ENCODE measurements around the gene RETREG1. TPM values are rescaled to one million over a fixed set of nuclear protein-coding genes. Genes with fewer than 3 reads are reported as not detected.

RETREG1 gene
- total RNA-seq, 1 donor from 2014 or later: 11.6 TPM

DNA sequence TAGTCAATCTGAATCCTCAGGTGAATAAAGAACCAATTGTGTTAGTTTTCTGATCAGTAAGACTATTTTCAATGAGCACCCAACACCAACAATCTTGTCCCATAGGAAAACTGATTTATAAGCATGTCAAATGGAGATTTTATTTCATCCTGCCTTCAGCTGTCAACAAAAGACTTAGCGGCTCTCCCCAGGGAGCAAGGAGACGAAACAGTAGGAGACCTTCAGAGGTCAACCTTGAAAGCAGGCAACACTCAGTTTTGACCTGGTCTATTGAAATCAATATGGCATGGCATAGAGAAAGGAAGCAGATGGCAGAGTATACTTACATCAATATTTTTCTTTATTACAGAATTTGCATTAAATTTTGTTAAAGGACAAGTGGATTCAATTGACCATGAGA, 185.3 kb downstream of the RETREG1 start:
- Mint-ChIP-seq H3K27me3 (peaks cover 51% of the 10 kb centered on the region), H3K9me3 (no peaks in the 10 kb centered on the region), H3K4me3 (no peak overlapping the region), H3K36me3 (no peaks in the 10 kb centered on the region), H3K27ac (no peak overlapping the region), H3K4me1 (ENCODE audit: unreplicated experiment) (no peaks in the 10 kb centered on the region)
- no peak for DNase-seq (ENCODE audit: extremely low spot score, unreplicated experiment)
- TF ChIP-seq, protein P1, sequence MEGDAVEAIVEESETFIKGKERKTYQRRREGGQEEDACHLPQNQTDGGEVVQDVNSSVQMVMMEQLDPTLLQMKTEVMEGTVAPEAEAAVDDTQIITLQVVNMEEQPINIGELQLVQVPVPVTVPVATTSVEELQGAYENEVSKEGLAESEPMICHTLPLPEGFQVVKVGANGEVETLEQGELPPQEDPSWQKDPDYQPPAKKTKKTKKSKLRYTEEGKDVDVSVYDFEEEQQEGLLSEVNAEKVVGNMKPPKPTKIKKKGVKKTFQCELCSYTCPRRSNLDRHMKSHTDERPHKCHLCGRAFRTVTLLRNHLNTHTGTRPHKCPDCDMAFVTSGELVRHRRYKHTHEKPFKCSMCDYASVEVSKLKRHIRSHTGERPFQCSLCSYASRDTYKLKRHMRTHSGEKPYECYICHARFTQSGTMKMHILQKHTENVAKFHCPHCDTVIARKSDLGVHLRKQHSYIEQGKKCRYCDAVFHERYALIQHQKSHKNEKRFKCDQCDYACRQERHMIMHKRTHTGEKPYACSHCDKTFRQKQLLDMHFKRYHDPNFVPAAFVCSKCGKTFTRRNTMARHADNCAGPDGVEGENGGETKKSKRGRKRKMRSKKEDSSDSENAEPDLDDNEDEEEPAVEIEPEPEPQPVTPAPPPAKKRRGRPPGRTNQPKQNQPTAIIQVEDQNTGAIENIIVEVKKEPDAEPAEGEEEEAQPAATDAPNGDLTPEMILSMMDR (conservative IDR thresholded peaks at IDR 0.05): no peak

DNA sequence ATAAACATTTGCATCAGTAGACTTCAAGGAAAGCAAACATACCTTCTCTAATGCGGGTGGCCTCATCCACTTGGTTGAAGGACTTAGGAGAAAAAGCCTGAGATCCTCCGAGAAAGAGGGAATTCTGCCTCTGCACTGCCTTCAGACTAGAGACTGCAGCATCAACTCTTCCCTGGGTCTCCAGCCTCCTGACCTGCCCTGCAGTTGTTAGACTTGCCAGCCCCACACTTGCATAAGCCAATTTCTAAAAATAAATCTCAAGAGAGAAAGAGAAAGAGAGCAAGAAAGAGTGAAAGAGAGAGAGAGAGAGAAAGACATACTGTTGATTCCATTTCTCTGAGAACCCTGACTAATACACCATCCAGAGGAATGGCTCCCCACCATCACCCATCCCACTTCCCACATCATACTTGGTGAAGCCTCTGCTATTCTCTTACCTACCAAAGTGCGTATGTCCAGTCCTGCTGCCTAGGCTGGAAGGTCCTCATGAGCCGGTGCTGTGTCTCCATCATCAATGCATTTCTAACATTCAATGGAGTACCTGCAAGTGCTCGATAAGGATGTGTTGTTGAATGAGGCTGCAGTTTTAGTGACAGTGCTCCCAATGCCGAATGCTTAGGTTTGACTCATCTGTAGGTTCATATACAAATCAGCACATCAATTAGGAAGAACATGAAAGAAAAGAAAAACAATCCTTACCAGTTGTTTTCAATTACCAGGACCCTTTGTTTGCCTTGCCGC, 186.3 kb downstream of the RETREG1 start:
- DNase-seq (ENCODE audit: extremely low spot score, unreplicated experiment): no peak
- H3K9me3 Mint-ChIP-seq: no peaks in the 10 kb centered on the region
- TF ChIP-seq, protein P1 (conservative IDR thresholded peaks at IDR 0.05): no peak
- no peak overlapping the region for H3K27ac Mint-ChIP-seq
- no peak overlapping the region for H3K4me3 Mint-ChIP-seq
- no peaks in the 10 kb centered on the region for H3K36me3 Mint-ChIP-seq
- peaks cover 55% of the 10 kb centered on the region for H3K27me3 Mint-ChIP-seq
- H3K4me1 Mint-ChIP-seq (ENCODE audit: unreplicated experiment): no peaks in the 10 kb centered on the region

DNA sequence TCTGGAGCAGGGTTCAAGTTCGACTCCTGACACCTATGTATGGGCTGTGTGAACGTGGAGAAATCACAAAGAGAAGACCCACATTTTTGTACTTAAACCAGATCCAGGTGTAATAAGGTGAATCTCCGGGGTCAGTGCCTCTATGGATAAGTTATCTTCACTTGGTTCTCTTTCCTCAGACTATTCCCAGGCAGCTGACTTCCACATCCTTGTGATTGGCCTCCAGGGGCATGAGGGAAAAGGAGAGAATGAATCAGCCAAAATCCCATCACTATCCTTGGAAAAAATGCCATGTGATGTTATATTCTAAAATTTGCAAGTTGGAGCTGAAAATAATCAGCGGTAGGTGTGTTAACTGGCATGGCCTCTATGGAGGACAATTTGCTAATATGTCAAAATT, 188.4 kb downstream of the RETREG1 start:
- Mint-ChIP-seq H3K36me3 (no peaks in the 10 kb centered on the region), H3K4me3 (no peak overlapping the region), H3K27ac (no peak overlapping the region), H3K27me3 (peaks cover 55% of the 10 kb centered on the region), H3K9me3 (no peaks in the 10 kb centered on the region), H3K4me1 (ENCODE audit: unreplicated experiment) (no peaks in the 10 kb centered on the region)
- TF ChIP-seq, protein P1 (conservative IDR thresholded peaks at IDR 0.05): peak; percentile 41
- DNase-seq (ENCODE audit: extremely low spot score, unreplicated experiment): no peak

DNA sequence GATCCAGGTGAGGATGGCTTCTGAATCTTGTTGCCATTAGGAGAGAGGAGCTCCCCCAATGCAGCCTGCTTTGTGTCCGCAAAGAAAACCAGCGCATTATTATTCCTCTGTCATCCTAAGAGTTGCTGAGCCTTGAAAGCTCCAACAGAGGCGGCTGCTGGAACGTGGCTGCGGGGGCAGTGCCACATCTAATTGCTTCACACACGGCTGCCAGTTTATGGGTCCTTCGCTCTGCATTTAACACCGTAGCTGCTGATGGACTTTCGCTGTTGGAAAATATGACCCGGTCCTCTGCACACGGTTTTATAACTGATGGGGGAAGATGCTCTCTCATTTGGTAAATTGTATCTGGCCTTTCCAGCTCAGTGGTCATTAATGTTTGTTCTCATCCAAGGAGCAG, 189.2 kb downstream of the RETREG1 start:
- Mint-ChIP-seq H3K4me3 (no peak overlapping the region), H3K27ac (no peak overlapping the region), H3K4me1 (ENCODE audit: unreplicated experiment) (no peaks in the 10 kb centered on the region), H3K27me3 (peaks cover 55% of the 10 kb centered on the region), H3K9me3 (no peaks in the 10 kb centered on the region), H3K36me3 (no peaks in the 10 kb centered on the region)
- TF ChIP-seq, protein P1 (conservative IDR thresholded peaks at IDR 0.05): no peak
- no peak for DNase-seq (ENCODE audit: extremely low spot score, unreplicated experiment)

Other genes starting within 250 kb of the RETREG1 start
- gene ZNF622, start 151.2 kb downstream of the RETREG1 start, total RNA-seq (ENCODE audit: low replicate concordance): 24.3 and 32.5 TPM in 2 replicates